GM23248 (cell line): Measurements from ENCODE around the gene KRI1.

Experiments
- EZH2 ChIP-seq: fragments of 200-600 bp; sonication (generic); IDR thresholded peaks from 2 replicates; pipeline ENCODE4 v1.6.1; 2018; ENCODE audit warnings: antibody characterized with exemption, mild to moderate bottlenecking; ENCODE audit not compliant: insufficient read depth, poor library complexity, severe bottlenecking
- EZH2phosphoT487 ChIP-seq: fragments of 200-600 bp; sonication (generic); IDR thresholded peaks from 2 replicates; pipeline ENCODE4 v1.6.1; 2018; ENCODE audit warnings: antibody characterized with exemption, moderate library complexity, mild to moderate bottlenecking, low read depth; ENCODE audit not compliant: insufficient read depth

DNA sequence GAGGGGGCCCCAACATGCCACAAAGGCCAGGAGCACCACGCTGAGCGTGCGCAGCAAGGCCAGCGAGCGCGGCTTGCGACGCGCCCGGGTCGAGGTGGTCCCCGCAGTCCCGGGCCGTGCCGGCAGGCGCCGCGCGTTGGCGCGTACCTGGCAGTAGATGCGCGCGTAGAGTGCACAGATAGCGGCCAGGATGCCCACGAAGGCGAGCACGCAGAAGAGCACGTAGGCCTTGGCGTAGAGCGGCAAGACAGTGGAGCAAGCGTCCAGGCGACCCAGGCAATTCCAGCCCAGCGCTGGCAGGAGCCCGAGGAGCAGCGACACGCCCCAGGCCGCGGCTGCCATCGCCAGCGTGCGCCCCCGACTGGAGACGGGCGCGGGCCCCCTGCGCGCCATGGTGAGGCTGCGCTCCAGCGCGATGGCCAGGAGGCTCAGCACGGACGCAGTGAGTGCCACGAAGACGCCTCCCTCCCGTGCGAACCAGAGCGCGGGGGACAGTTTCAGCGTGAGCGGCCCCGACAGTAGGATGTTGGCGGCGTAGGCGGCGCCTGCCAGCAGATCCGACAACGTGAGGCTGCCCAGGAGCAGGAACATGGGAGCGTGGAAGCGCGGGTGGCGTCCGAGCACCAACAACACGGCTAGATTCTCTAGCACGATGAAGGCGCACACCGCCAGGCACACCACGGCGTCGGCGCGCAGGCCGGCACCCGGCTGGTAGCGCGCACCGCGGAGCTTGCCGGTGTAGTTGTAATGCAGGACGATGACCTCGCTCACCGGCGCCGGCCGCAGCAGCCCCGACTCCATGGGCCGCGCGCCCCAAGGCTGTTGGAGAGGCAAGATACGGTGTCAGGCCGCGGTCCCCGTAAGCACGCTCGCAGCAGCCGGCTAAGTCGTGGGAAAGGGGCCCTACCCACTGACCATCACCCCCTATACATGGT lies 51.3 kb downstream of the KRI1 start:
- peak; percentile 63 for TF ChIP-seq EZH2
- TF ChIP-seq EZH2phosphoT487 = no peak
